Activated CD8-positive, alpha-beta T cell treated with anti-CD3 and anti-CD28 coated beads for 36 hours (primary cell): Measurements from ENCODE around the gene SV2B. TPM values are rescaled to one million over a fixed set of nuclear protein-coding genes. Genes with fewer than 3 reads are reported as not detected.

ENCODE experiments used
- ATAC-seq: fragments of 200-7000 bp; cut with Tn5 transposase; one replicate; pipeline ENCODE4 v1.10.0; 2021; ENCODE audit warnings: mild to moderate bottlenecking, moderate library complexity
- CTCF ChIA-PET: fragments of 350-600 bp; sonication (Branson Sonifier 250); formaldehyde crosslinking; loops from one replicate; lab custom pipeline; 2021; ENCODE audit warnings: antibody characterized with exemption; lab: Charles Lee
- POLR2A ChIA-PET: fragments of 350-600 bp; sonication (Branson Sonifier 250); formaldehyde crosslinking; loops from one replicate; lab custom pipeline; 2021; ENCODE audit warnings: antibody characterized with exemption; lab: Charles Lee
- DNase-seq: peaks from one replicate; pipeline ENCODE4 v3.0.0-alpha.2; 2020
- H3K27ac Mint-ChIP-seq: one replicate; pipeline ENCODE4 v1.8.0; 2021; ENCODE audit warnings: mild to moderate bottlenecking, mixed read lengths
- H3K27me3 Mint-ChIP-seq: one replicate; pipeline ENCODE4 v1.8.0; 2021; ENCODE audit warnings: mixed read lengths
- H3K36me3 Mint-ChIP-seq: one replicate; pipeline ENCODE4 v1.8.0; 2021; ENCODE audit warnings: low read depth, mixed read lengths
- H3K4me1 Mint-ChIP-seq: one replicate; pipeline ENCODE4 v1.8.0; 2021; ENCODE audit warnings: low read depth, mixed read lengths
- H3K4me3 Mint-ChIP-seq: one replicate; pipeline ENCODE4 v1.8.0; 2021; ENCODE audit warnings: mild to moderate bottlenecking, moderate library complexity, mixed read lengths
- H3K9me3 Mint-ChIP-seq: one replicate; pipeline ENCODE4 v1.8.0; 2021; ENCODE audit warnings: mixed read lengths
- CTCF ChIP-seq: fragments of 200-600 bp; IDR thresholded peaks from one replicate; pipeline ENCODE4 v1.8.0; 2022; ENCODE audit warnings: antibody characterized with exemption, mild to moderate bottlenecking
- intact Hi-C: fragments of 100-400 bp; cut with micrococcal nuclease; formaldehyde crosslinking; loops from one replicate; pipeline ENCODE4 v1.10.0; 2022
- total RNA-seq, 2 experiments: library from RNA; stranded (reverse); gene quantifications; one replicate each; pipeline ENCODE4 v1.2.3, GENCODE V29; 2021

SV2B gene
- total RNA-seq, 2 experiments from 2014 or later = not detected

GRCh38 chr15:91228383-91228782 lies 128.3 kb downstream of the SV2B start:
- no peak overlapping the region for H3K27ac Mint-ChIP-seq
- CTCF ChIA-PET = interaction anchor here (1.3 to 4.4 kb wide), 3 partner anchors 19 to 173 kb away, joined by 5 to 42 read pairs (median 8); no protein-coding TSS in a partner anchor
- intact Hi-C loops = no loop called here
- no peak for DNase-seq
- ATAC-seq = no peak
- TF ChIP-seq CTCF = no peak
- H3K4me3 Mint-ChIP-seq = no peak overlapping the region
- peaks cover 23% of the 10 kb centered on the region for H3K27me3 Mint-ChIP-seq
- POLR2A ChIA-PET = no interaction called here
- H3K9me3 Mint-ChIP-seq = no peaks in the 10 kb centered on the region
- no peaks in the 10 kb centered on the region for H3K4me1 Mint-ChIP-seq
- H3K36me3 Mint-ChIP-seq = no peaks in the 10 kb centered on the region

GRCh38 chr15:91228890-91229289 lies 128.8 kb downstream of the SV2B start:
- POLR2A ChIA-PET = no interaction called here

GRCh38 chr15:91231703-91232102 lies 131.6 kb downstream of the SV2B start:
- intact Hi-C loops = no loop called here
- Mint-ChIP-seq H3K27me3 (peaks cover 23% of the 10 kb centered on the region), H3K4me1 (no peaks in the 10 kb centered on the region), H3K9me3 (no peaks in the 10 kb centered on the region), H3K4me3 (no peak overlapping the region), H3K36me3 (no peaks in the 10 kb centered on the region), H3K27ac (no peak overlapping the region)
- ChIA-PET CTCF (interaction anchor here (1.0 to 1.3 kb wide), 3 partner anchors 15 to 176 kb away, joined by 3 to 5 read pairs (median 4); no protein-coding TSS in a partner anchor), POLR2A (no interaction called here)
- DNase-seq = no peak
- no peak for ATAC-seq
- TF ChIP-seq CTCF = no peak

More at GRCh38 chr15:91228890-91229289, 128.8 kb downstream of the SV2B start:
- peaks cover 21% of the 10 kb centered on the region for H3K27me3 Mint-ChIP-seq
- intact Hi-C loops = no loop called here
- CTCF ChIA-PET = no interaction called here
- DNase-seq (no peak), ATAC-seq (no peak)
- H3K4me3 Mint-ChIP-seq = no peak overlapping the region
- TF ChIP-seq CTCF = no peak
- no peaks in the 10 kb centered on the region for H3K9me3 Mint-ChIP-seq
- H3K36me3 Mint-ChIP-seq = no peaks in the 10 kb centered on the region
- H3K27ac Mint-ChIP-seq = no peak overlapping the region
- H3K4me1 Mint-ChIP-seq = no peaks in the 10 kb centered on the region

- Mint-ChIP-seq H3K27me3 (peaks cover 27% of the 10 kb centered on the region), H3K4me3 (no peak overlapping the region), H3K27ac (no peak overlapping the region), H3K4me1 (no peaks in the 10 kb centered on the region), H3K36me3 (no peaks in the 10 kb centered on the region), H3K9me3 (no peaks in the 10 kb centered on the region)
- TF ChIP-seq CTCF = no peak
- ATAC-seq (no peak), DNase-seq (no peak)
- ChIA-PET POLR2A (no interaction called here), CTCF (interaction anchor here (1.1 to 3.5 kb wide), 4 partner anchors 9 to 16 kb away, joined by 3 to 19 read pairs (median 4); no protein-coding TSS in a partner anchor)
- intact Hi-C loops = no loop called here
Observed at GRCh38 chr15:91234759-91235158, 134.7 kb downstream of the SV2B start.

GRCh38 chr15:91235376-91235775 lies 135.3 kb downstream of the SV2B start:
- Mint-ChIP-seq H3K27ac (no peak overlapping the region), H3K27me3 (peaks cover 27% of the 10 kb centered on the region), H3K9me3 (no peaks in the 10 kb centered on the region), H3K4me1 (no peaks in the 10 kb centered on the region), H3K36me3 (no peaks in the 10 kb centered on the region), H3K4me3 (no peak overlapping the region)
- ATAC-seq = no peak
- intact Hi-C loops = no loop called here
- DNase-seq = no peak
- POLR2A ChIA-PET = no interaction called here
- CTCF ChIA-PET = interaction anchor here (1.1 to 3.5 kb wide), 7 partner anchors 10 to 185 kb away, joined by 3 to 19 read pairs (median 3); no protein-coding TSS in a partner anchor
- no peak for TF ChIP-seq CTCF
